GM18498 (cell line): ENCODE measurements around the gene MEDAG.

Source experiments
- ATAC-seq: cut with Tn5 transposase; IDR thresholded peaks from one replicate; pipeline ENCODE4 v1.9.1; 2021; ENCODE audit warnings: mild to moderate bottlenecking, moderate library complexity; ENCODE audit not compliant: unreplicated experiment

MEDAG gene

DNA sequence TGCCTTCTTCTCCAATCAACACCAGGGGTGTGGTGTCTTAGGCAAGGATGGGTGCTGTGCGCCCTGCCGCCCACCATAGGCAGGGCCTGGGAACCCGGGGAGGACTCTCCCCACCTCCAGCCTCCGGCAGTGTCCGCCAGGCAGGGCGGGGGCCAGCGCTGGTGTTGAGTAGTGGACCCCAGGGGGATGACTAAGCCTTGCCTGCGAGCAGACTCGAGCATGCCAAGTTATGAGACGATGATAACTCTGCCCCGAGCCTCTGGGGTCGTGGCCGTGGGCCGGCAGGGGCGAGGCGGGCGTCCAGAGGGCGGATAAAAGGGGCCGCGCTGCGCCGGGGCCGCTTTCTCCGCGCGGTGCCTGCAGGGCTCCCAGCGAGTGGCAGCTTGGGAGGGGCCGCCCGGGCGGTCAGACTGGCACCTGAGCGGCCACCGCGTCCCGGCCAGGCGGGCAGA lies at the start of gene MEDAG:
Gene MEDAG, plus strand, starts transcription at position 340 of the 452 bp plus-strand sequence. CDS start 245 bp downstream, outside the sequence.
- ATAC-seq: no peak

DNA sequence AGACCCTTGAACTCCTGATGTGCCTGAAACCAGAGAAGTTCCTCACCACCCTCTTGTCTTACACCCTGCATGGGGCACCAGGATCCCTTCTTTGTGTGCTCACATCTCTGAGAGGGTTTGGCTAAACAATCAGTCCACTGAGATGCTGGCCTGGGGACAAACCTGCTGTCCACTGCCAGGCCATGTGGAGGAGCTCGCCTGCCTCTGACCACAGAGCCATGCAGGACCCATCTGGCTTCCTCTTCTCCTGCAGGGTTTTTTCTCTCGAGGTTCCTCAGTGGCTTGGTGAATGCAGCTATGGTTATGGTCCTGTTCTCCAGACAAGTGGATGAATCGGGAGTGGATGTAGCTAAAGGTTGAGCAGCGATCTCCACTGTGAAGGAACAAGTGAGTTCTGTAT lies 49.1 kb upstream of the MEDAG start:
- ATAC-seq: no peak

DNA sequence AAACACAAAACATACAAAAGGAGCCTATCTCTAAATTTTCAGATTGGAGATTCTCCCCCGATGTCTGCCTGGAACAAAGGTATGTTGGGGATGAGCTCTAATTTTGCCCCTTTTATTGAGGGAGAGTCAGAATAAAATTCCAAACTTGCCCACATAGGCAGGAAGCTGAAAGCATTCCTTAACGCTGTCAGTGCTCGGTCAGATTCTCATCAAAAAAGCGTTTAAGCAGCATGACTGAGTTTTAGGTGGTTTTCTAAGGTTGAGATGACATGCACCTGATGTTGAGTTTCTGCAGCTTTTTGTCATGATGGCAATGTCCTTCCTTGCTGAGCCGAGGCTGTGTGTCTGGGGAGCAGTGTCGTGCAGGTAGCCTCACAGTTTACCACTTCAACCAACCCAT lies 48.4 kb upstream of the MEDAG start:
- ATAC-seq: no peak

DNA sequence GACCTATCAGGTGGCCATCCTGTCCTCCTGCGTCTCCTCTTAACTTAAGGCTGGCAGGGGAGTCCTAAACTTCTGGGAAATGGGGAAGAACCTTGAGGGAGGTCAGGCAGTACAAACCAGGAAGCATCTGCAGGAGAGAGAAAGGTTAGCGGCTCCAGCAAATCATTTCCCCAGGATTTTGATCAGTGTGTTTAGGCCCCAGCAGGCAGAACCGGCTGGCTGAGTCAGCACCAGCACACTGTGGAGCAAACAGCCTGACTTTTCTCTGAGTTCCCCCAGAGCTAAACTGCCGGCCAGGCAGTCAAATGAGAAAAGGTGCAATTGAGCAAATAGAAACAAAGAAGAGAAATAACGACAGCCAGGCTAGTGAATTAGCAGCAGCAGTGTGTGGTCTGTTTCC lies 46.7 kb upstream of the MEDAG start:
- ATAC-seq: no peak

DNA sequence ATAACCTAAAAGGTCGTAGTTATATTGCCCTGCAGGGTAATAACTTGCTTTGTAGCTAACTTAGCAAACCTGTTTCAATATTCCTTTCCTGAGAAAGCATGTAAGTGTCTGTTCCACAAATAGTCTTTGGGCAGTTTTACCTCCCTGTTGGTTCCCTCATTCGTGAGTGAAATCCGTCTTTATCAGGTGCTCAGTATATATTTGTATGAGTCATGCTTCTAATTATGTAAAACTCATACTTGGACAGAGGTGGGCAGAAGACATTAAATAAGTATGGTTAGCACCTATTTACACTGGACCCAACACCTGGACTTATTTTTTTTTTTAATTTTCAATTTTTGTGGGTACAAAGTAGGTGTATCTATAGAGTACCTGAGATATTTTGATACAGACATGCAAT lies 44.9 kb upstream of the MEDAG start:
- no peak for ATAC-seq

DNA sequence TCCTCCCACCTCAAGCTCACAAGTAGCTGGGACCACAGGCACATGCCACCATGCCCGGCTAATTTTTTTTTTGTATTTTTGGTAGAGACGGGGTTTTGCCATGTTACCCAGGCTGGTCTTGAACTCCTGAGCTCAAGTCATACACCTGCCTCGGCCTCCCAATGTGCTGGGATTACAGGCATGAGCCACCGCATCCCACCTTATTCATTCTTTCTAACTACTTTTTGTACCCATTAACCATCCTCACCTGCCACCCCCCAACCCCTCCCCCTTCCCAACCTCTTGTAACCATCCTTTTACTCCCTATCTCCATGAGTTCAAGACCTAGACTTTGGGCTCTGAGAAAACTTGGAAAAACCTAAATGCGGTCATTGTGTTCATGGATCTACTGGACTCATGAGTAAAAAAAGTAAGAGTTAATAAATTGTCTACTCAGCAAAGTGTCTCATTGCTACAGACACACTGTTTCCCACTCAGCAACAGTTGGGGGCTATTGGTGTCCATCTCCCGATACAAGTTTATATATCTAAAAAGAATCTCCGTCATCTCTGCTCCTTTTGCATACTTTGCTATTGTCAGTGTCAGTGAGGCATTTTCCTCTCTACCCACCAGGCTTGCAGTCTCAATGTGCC lies 44.1 kb upstream of the MEDAG start:
- ATAC-seq: no peak

DNA sequence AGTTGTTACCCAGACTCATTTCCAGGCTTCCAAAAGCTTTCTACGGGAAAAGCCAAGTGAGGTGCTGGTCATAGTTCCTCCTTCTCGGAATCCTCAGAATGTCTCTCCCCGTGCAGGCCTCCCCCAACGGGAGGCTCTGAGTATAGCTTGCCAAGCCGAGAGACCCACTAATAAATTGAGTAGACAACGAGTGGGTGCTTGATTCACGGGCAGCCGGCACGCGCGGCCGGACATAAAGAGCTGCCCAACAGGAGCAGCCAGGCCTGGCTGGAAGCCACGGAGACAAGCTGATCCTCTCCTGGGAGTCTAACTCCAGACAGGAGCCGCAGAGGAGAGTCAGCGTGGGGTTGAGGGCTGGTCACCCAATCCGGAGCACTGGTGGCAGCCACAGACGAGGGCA lies 43.4 kb upstream of the MEDAG start:
- ATAC-seq: no peak

DNA sequence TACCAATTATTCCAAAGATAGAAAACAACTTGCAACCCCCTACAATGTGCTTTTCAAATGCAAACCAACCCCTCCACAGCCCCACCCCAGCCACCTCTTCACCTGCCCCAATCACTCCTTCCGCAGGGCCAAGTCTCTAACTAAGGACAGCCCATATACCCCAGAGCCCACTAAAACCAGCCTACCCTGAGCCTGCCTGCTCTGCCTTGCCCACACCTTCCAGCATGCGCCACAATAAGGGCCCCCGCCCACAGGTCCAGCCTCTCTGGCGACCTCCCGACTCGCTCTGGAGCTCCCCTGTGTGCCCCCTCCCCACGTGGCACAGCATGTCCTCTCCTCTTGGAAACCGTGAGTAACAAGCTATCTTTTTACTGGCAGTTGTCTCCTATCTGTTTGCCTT lies 42.8 kb upstream of the MEDAG start:
- ATAC-seq: no peak

DNA sequence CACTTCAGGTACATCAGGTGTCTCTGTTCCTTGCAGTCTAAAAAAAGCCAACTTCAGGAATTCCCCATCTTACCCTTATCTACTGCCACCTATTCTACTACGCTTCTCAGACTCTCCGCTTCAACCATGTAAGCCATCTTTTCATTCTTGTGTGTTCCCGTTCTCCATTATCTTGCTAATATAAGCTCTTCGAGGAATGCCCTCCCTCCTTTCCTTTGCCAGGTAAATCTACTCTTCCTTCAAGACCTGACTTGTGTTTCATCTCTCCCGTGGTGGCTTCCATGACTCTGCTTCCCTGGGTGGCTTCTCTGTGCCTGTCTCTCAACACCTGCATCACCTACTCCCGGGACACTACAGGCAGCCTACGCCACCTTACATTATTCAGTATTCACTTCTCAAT lies 42.3 kb upstream of the MEDAG start:
- no peak for ATAC-seq

DNA sequence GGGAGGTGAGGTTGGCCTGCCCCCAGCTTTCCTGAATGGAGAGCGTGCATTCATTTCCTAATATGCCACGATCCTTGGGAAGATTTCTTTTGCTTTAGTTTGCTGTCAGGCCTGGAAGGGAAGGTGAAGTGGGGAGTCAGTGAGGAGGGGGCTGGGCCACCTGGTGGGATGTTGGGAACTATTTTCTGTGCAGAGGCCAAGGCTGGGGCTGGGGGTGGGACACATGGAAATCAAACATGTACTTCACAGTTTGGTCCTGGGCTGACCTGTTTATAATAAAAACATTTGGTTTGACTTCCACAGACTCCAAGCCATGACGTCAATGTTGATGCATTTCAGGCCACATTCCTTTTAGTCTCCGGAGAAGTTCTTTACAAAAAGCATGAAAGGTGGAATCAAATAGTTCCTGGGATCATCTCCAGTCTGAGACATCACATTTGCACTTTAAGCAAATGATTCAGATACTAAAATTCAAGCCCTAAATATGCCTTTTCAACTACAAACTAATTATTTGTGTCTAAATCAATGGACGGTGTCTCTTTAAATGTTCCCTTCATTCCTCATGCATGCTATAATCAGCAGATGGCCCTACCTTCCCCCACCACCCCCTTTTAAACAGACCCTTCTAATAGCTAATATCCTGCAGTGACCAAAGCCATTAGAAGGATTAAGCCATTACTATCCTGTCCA lies 41.5 kb upstream of the MEDAG start:
- ATAC-seq: no peak

DNA sequence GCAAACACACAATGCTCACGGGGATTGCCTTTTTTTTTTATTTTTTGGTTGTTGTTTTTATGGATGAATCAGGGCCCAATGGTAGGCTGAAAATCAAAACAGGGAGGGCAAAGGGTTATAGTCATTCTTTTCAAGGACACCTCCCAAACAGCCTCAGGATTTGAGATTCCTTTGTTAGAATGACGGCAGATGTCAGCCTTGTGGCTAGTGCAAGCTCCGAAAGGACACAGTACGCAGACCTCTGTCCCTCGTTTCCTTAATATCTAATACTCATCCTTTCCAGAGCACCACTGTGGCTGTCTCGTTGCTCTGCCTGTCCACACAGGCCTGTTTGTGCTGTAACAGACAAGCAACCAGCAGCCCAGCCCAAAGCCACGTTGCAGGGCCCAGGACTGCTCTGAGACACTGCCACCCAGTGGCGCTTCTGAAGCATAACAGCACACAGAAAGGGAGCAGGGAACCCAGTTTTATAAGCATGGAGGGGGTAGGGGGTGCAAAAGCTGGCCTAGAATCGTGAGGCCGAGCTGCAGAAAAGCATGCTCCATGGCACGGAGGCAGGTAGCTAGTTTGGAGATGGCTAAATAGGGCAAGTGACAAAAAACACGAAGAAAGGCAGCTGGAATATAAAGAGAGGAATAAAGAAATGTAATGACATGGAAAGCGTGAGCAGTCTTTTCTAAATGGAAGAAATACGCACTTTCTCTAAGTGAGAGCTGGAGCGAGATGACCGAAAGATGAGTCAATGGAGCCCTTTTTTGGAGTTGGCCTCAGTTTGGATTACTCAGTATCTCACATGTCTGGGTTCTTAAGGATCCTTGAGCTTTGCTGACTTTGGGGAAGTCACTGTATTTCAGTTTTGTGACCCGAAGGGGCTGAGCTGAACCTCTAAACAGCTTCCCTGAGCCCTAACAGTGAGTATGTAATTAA lies 40.7 kb upstream of the MEDAG start:
- peak; percentile 94 for ATAC-seq

DNA sequence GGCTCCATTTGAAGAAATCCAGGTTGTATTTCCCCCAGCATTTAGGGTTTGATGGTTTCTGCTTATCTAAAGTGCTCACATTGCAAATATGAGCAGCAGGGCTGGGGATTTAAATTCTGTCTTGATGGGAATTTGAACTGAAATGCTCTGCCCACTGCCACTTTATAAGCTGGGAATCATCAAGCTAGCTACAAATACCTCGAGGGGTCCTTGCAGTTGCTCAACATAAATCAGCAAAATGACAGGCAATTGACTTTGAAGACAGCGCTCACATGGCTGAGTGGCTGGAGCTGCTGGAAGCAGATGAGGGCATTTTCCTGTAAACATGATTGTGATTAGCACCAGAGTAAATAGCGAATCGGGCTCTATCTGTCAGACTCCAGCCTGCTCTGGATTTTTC lies 39.4 kb upstream of the MEDAG start:
- ATAC-seq: no peak

DNA sequence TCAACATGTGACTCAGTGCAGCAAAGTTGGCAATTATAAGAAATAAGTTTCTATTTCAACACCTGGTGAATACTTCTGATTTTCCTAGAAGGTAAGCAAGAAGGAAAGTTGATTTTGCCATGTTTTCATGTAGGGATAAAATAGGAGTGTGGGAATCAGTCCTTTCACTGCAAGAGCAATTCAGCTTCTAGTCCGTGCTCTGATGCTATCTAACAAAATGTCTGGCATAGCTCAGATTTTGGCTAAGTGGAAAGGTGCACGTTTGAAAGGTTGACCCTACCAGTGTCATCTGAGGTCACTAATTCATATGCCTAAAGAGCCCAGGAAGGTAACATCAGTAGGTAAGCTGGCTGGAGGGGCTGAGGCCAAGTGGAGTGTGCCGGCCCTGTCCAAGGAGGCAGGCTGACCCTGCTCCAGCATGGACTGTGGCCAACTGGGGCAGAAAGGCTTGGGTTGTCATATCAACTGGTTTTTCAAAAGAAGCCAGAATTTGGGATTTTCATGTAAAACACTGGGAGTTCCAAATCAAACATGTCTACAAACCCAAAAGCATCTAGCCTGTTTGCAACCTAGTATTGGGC lies 38.9 kb upstream of the MEDAG start:
- no peak for ATAC-seq

DNA sequence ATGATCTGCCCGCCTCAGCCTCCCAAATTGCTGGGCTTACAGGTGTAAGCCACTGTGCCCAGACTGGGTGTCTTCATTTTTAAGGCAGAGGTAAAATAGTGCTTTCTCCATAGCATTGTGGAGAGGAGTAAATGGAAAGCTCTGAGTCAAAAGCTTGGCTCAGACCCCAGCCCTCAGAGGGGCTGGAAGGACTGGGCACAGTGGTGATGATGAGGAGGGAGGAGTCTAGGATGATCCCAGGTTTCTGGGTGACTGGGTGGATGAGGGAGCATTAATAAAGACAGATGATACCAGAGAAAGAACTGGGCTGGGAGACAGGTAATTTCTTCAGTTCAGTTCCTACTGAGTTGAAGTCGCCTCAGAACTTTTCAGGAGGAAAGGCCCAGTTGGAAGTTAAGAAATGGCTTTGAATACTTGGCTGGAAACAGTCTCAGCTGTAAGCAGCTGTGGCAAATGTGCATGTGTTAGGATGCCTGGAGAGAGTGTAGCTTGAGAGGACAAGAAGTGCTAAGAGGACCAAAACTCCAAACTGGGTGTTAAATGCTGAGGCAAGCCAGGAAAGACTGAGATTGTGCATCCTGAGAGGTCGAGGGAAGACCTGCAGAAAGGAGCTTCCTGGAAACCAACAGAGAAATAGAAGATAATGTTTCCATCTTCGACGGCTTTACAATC lies 37.1 kb upstream of the MEDAG start:
- no peak for ATAC-seq

DNA sequence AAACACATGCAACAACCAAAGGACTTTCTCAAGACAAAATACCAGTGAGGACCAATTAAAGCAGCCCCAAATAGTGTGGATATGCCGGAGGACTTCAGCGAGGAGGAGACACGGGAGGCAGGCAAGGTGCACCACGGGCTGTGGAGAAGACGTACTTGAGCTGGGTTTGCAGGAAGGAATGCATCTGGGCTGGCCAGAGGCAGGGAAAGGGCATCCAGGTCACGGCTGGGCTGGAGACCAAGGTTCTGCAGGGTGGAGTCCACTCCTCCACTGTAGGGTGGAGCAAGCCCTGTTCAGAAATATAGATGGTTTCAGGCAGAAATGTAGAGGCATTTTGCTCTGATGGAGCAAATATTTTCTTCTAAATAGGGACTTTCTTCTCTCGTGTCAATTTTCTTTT lies 36.6 kb upstream of the MEDAG start:
- no peak for ATAC-seq

DNA sequence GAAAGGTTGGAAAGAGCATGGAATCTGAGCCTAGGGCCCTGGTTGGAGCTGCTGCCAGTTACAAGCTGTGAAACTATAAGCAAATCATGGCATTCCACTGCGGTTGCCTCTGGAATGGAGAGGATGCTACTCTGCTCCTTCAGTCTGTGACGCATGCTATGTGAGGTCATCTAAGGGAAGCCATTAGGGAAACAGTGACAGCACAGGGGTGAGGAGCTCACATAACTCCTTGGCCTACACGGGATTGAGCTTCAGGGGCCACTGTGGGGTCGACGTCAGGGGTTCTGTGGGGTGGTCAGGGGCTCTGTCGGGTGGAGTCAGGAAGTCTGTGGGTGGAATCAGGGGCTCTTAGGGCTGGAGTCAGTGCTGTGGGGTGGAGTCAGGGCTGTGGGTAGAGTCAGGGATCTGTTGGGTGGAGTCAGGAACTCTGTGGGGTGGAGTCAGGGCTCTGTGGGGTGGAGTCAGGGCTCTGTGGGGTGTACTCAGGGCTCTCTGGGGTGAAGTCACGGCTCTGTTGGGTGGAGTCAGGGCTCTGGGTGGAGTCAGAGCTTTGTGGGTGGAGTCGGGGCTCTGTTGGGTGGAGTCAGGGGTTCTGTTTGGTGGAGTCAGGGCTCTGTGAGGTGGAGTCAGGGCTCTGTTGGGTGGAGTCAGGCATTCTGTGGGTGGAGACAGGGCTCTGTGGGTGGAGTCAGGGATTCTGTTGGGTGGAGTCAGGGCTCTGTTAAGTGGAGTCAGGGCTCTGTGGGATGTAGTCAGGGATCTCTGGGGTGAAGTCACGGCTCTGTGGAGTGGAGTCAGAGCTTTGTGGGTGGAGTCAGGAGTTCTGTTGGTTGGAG lies 35.8 kb upstream of the MEDAG start:
- ATAC-seq: no peak

DNA sequence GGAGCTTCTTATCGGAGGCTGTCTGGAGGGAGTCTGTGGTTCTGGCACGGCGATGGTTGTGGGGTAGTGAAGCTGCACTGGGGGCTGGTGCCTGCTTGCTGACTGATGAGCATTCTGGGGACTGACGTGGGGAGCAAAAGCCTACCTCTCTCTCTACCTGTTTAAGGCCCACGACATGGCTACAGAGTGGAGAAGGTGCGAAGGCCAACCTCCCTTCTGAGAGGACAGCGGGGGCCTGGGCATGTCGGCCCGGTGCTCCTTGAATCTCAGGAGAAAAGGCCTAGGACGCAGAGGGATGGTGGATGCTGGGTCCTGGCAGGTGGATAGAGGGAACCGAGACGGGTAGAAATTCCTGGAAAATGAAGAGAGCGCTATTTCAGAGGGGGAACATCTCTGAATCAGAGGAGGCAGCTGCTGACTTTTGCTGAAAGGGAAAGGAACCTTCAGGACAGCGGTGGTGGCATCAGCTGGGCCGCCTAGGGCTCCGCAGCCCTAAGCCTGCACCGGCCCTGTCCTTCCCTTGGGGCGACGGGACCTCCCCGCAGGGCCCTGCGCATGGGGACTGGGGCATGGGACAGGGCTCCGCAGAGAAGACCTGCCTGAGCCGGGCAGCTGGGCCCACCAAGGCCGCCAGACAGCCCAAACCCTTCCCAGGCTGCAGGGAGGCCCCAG lies 35.0 kb upstream of the MEDAG start:
- no peak for ATAC-seq

DNA sequence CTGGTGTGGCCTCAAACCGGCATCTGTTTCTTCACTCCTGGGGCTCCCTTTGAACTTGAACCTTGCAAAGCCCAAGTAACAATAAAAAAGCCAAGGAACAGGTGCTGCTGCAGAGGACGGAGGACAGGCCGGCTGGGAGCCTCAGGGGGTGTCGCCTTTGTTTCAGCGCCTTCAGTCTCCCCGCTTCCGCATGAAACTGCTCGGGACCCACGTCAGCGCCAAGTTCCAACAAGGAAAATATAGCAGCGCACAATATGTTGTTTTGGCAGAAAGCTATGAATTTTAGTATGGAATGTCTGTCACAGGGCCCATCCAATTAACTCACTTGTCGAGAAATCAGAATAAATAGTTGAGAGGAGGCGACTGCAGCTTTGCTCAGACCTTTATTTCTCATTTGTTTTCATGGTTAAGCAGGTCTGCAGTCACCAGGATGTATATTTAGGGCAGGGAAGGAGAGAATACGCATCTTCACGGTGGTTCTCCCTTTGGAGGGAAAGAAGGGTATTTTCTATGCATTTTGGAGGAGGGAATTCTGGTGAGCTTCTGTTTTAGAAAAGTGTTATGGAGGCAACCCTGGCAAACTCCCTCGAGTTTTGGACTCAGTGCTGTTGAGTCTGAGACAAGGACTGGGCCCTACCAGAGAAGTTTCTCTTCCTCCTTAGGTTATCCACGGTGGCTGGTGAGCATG lies 34.3 kb upstream of the MEDAG start:
- no peak for ATAC-seq

DNA sequence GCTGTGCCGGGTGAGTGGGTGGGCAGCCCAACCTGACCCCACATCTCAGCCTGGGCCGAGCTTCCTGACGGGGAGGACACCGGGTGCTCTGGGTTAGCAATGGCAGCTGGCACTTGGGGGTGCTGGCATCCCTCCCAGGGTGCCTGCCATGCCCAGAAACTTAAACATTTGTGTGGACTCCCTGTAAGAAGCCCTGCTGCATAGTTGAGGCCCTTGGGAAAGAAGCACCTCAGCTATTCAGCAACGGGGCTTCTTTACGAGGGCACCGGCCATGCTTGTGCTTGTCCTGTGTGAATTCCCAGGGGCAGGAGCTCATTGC lies 33.8 kb upstream of the MEDAG start:
- ATAC-seq: no peak
